HTR-8/SVneo (cell line): ENCODE results near the gene OSGIN1.

Source experiments
- DNase-seq: peaks from one replicate; pipeline ENCODE4 v3.0.0; 2011; ENCODE audit warnings: low spot score, mixed read lengths; ENCODE audit not compliant: insufficient read length
- FAIRE-seq: peaks from 2 replicates; lab custom pipeline; 2011; peaks lifted over from hg19 to GRCh38; lab: Jason Lieb, UNC

OSGIN1 gene

GRCh38 chr16:83953796-83954576 is 946 bp downstream of the OSGIN1 start:
- DNase-seq (peak; percentile 37), FAIRE-seq (no peak)

GRCh38 chr16:83954577-83955016 is 1.6 kb downstream of the OSGIN1 start:
- DNase-seq, result peak; percentile 59
- FAIRE-seq, result no peak

GRCh38 chr16:83955218-83956130 is 2.4 kb downstream of the OSGIN1 start:
- FAIRE-seq, result no peak
- DNase-seq, result no peak

GRCh38 chr16:83956336-83957289 is 3.6 kb downstream of the OSGIN1 start:
- FAIRE-seq (peak; percentile 63), DNase-seq (peak; percentile 83)

- DNase-seq, result no peak
- FAIRE-seq, result no peak
These were observed 4.3 kb downstream of the OSGIN1 start for GRCh38 chr16:83957296-83957855.

GRCh38 chr16:83958137-83958845 is 5.3 kb downstream of the OSGIN1 start:
- no peak for FAIRE-seq

GRCh38 chr16:83958846-83959565 is 6.0 kb downstream of the OSGIN1 start:
- DNase-seq (no peak), FAIRE-seq (no peak)

More at GRCh38 chr16:83958137-83958845, 5.3 kb downstream of the OSGIN1 start:
- DNase-seq, result no peak

- no peak for FAIRE-seq
These were observed 6.8 kb downstream of the OSGIN1 start for GRCh38 chr16:83959656-83960434.

GRCh38 chr16:83960521-83961249 is 7.6 kb downstream of the OSGIN1 start:
- DNase-seq, result no peak
- no peak for FAIRE-seq

More at GRCh38 chr16:83959656-83960434, 6.8 kb downstream of the OSGIN1 start:
- no peak for DNase-seq

GRCh38 chr16:83961591-83961990 is 8.6 kb downstream of the OSGIN1 start:
- no peak for FAIRE-seq
- no peak for DNase-seq

- DNase-seq, result no peak
- no peak for FAIRE-seq
These were observed 10.5 kb downstream of the OSGIN1 start for GRCh38 chr16:83963277-83964119.

- FAIRE-seq (no peak), DNase-seq (no peak)
These were observed 11.8 kb downstream of the OSGIN1 start for GRCh38 chr16:83964684-83965443.

GRCh38 chr16:83965444-83966152 is 12.6 kb downstream of the OSGIN1 start:
- DNase-seq, result no peak
- FAIRE-seq, result no peak

GRCh38 chr16:83966153-83966696 is 13.2 kb downstream of the OSGIN1 start:
- no peak for FAIRE-seq
- no peak for DNase-seq
